Measurements from ENCODE around the gene SLC12A5.

SLC12A5 gene

GRCh38 chr20:46104262-46104661, 75.2 kb downstream of the SLC12A5 start:
- Mint-ChIP-seq H3K27ac (ENCODE audit: low read depth) (no peak overlapping the region), H3K36me3 (ENCODE audit: insufficient read depth) (no peaks in the 10 kb centered on the region), H3K4me3 (no peak overlapping the region), H3K4me1 (no peaks in the 10 kb centered on the region), H3K27me3 (peaks cover 93% of the 10 kb centered on the region), H3K9me3 (no peaks in the 10 kb centered on the region)
- no peak for DNase-seq (ENCODE audit: low spot score in 2 of 2)
- no peak for ATAC-seq (replicated peaks; ENCODE audit: extremely low read depth, poor library complexity, severe bottlenecking)

- ATAC-seq (replicated peaks; ENCODE audit: extremely low read depth, poor library complexity, severe bottlenecking) (no peak), DNase-seq (ENCODE audit: low spot score in 2 of 2) (no peak)
- no peak overlapping the region for H3K27ac Mint-ChIP-seq (ENCODE audit: low read depth)
- no peaks in the 10 kb centered on the region for H3K36me3 Mint-ChIP-seq (ENCODE audit: insufficient read depth)
- no peaks in the 10 kb centered on the region for H3K4me1 Mint-ChIP-seq
- H3K4me3 Mint-ChIP-seq, result no peak overlapping the region
- H3K27me3 Mint-ChIP-seq, result peaks cover 88% of the 10 kb centered on the region
- no peaks in the 10 kb centered on the region for H3K9me3 Mint-ChIP-seq
Measured at GRCh38 chr20:46107061-46107460, 78.0 kb downstream of the SLC12A5 start.

GRCh38 chr20:46108435-46108841, 79.4 kb downstream of the SLC12A5 start:
- H3K9me3 Mint-ChIP-seq, result no peaks in the 10 kb centered on the region
- H3K36me3 Mint-ChIP-seq (ENCODE audit: insufficient read depth), result no peaks in the 10 kb centered on the region
- ATAC-seq (replicated peaks; ENCODE audit: extremely low read depth, poor library complexity, severe bottlenecking) (no peak), DNase-seq (ENCODE audit: low spot score in 2 of 2) (no peak)
- no peak overlapping the region for H3K27ac Mint-ChIP-seq (ENCODE audit: low read depth)
- H3K27me3 Mint-ChIP-seq, result peaks cover 79% of the 10 kb centered on the region
- H3K4me1 Mint-ChIP-seq, result no peaks in the 10 kb centered on the region
- H3K4me3 Mint-ChIP-seq, result no peak overlapping the region

GRCh38 chr20:46108976-46109375, 80.0 kb downstream of the SLC12A5 start:
- Mint-ChIP-seq H3K27ac (ENCODE audit: low read depth) (no peak overlapping the region), H3K4me1 (no peaks in the 10 kb centered on the region), H3K9me3 (no peaks in the 10 kb centered on the region), H3K27me3 (peaks cover 82% of the 10 kb centered on the region), H3K4me3 (no peak overlapping the region), H3K36me3 (ENCODE audit: insufficient read depth) (no peaks in the 10 kb centered on the region)
- DNase-seq (ENCODE audit: low spot score in 2 of 2) (no peak), ATAC-seq (replicated peaks; ENCODE audit: extremely low read depth, poor library complexity, severe bottlenecking) (no peak)
